ENCODE results near the gene KRTAP5-4.
"Not testable (repeated sequence)": the region's sequence is repeated elsewhere in the genome, so short reads cannot be mapped to it uniquely, and the experiment has no call there.

Gene KRTAP5-4

GRCh38 chr11:1652026-1652425 lies 30.1 kb upstream of the KRTAP5-4 start:
- TF ChIP-seq CTCF (conservative IDR thresholded peaks at IDR 0.05; ENCODE audit: low read depth, low read length) = no peak
- no peak overlapping the region for H3K4me3 ChIP-seq (ENCODE audit: low read depth, low read length)
- DNase-seq (ENCODE audit: low read depth) = no peak

GRCh38 chr11:1651411-1651980 lies 29.6 kb upstream of the KRTAP5-4 start:
- TF ChIP-seq CTCF (conservative IDR thresholded peaks at IDR 0.05; ENCODE audit: low read depth, low read length) = no peak
- no peak overlapping the region for H3K4me3 ChIP-seq (ENCODE audit: low read depth, low read length)
- no peak for DNase-seq (ENCODE audit: low read depth)

- no peak for TF ChIP-seq CTCF (conservative IDR thresholded peaks at IDR 0.05; ENCODE audit: low read depth, low read length)
- DNase-seq (ENCODE audit: low read depth) = no peak
These were observed 29.0 kb upstream of the KRTAP5-4 start for GRCh38 chr11:1650918-1651262.

GRCh38 chr11:1650034-1650917 lies 28.3 kb upstream of the KRTAP5-4 start:
- TF ChIP-seq CTCF (conservative IDR thresholded peaks at IDR 0.05; ENCODE audit: low read depth, low read length) = no peak
- no peak overlapping the region for H3K4me3 ChIP-seq (ENCODE audit: low read depth, low read length)
- DNase-seq (ENCODE audit: low read depth) = no peak

More at GRCh38 chr11:1650918-1651262, 29.0 kb upstream of the KRTAP5-4 start:
- H3K4me3 ChIP-seq (ENCODE audit: low read depth, low read length) = no peak overlapping the region

GRCh38 chr11:1648653-1649420 lies 26.9 kb upstream of the KRTAP5-4 start:
- TF ChIP-seq CTCF (conservative IDR thresholded peaks at IDR 0.05; ENCODE audit: low read depth, low read length) = no peak
- no peak for DNase-seq (ENCODE audit: low read depth)
- no peak overlapping the region for H3K4me3 ChIP-seq (ENCODE audit: low read depth, low read length)

GRCh38 chr11:1647901-1648652 lies 26.1 kb upstream of the KRTAP5-4 start:
- TF ChIP-seq CTCF (conservative IDR thresholded peaks at IDR 0.05; ENCODE audit: low read depth, low read length) = no peak
- no peak for DNase-seq (ENCODE audit: low read depth)
- no peak overlapping the region for H3K4me3 ChIP-seq (ENCODE audit: low read depth, low read length)

- not testable (repeated sequence) for H3K4me3 ChIP-seq (ENCODE audit: low read depth, low read length); DNase-seq (ENCODE audit: low read depth)
These were observed 24.6 kb upstream of the KRTAP5-4 start for GRCh38 chr11:1646540-1646939.

All from choroid plexus epithelial cell (primary cell).